ENCODE results near the gene RPTOR.

The RPTOR gene

GRCh38 chr17:80997424-80998117, 452.9 kb downstream of the RPTOR start:
- DNase-seq (ENCODE audit: low read depth): no peak
- H3K4me3 ChIP-seq (ENCODE audit: low read depth, low read length): no peak overlapping the region
- no peak for TF ChIP-seq CTCF (IDR thresholded peaks at IDR 0.05; ENCODE audit: low read depth, low read length, missing control alignments)

GRCh38 chr17:80998118-80998747, 453.6 kb downstream of the RPTOR start:
- no peak overlapping the region for H3K4me3 ChIP-seq (ENCODE audit: low read depth, low read length)
- DNase-seq (ENCODE audit: low read depth): no peak
- no peak for TF ChIP-seq CTCF (IDR thresholded peaks at IDR 0.05; ENCODE audit: low read depth, low read length, missing control alignments)

- H3K4me3 ChIP-seq (ENCODE audit: low read depth, low read length): no peak overlapping the region
- TF ChIP-seq CTCF (IDR thresholded peaks at IDR 0.05; ENCODE audit: low read depth, low read length, missing control alignments): no peak
- no peak for DNase-seq (ENCODE audit: low read depth)
Measured at GRCh38 chr17:80998748-80999535, 454.3 kb downstream of the RPTOR start.

- TF ChIP-seq CTCF (IDR thresholded peaks at IDR 0.05; ENCODE audit: low read depth, low read length, missing control alignments): no peak
- H3K4me3 ChIP-seq (ENCODE audit: low read depth, low read length): no peak overlapping the region
- no peak for DNase-seq (ENCODE audit: low read depth)
Measured at GRCh38 chr17:80999536-81000333, 455.1 kb downstream of the RPTOR start.

GRCh38 chr17:81000334-81000630, 455.6 kb downstream of the RPTOR start:
- DNase-seq (ENCODE audit: low read depth): no peak
- no peak for TF ChIP-seq CTCF (IDR thresholded peaks at IDR 0.05; ENCODE audit: low read depth, low read length, missing control alignments)
- H3K4me3 ChIP-seq (ENCODE audit: low read depth, low read length): no peak overlapping the region

- no peak for DNase-seq (ENCODE audit: low read depth)
- H3K4me3 ChIP-seq (ENCODE audit: low read depth, low read length): no peak overlapping the region
- TF ChIP-seq CTCF (IDR thresholded peaks at IDR 0.05; ENCODE audit: low read depth, low read length, missing control alignments): no peak
Measured at GRCh38 chr17:81000631-81001357, 456.2 kb downstream of the RPTOR start.

Data from GM12864 (cell line).